ENCODE data around the gene ELK3. TPM values are rescaled to one million over a fixed set of nuclear protein-coding genes. Genes with fewer than 3 reads are reported as not detected.

The ELK3 gene
- total RNA-seq, 1 donor from 2014 or later: 29.1 TPM

DNA sequence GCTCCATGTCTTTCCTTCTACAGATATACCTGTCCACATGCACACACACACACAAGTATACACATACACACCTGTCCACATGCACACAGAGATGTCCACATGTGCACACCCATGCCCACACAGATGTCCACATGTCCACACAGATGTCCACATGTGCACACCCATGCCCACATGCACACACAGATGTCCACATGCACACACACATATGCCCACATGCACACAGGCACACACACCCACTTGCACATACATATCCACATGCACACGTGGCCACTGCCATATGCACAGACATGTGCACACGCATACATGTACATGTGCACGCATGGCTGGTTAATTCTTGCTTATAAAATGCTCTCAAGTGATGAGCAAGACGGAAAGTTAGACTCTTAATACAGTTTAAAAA is 32.2 kb downstream of the ELK3 start:
- ATAC-seq (no peak), DNase-seq (no peak)
- no peaks in the 10 kb centered on the region for H3K9me3 ChIP-seq
- no peak overlapping the region for H3K4me3 ChIP-seq
- TF ChIP-seq, protein P1, sequence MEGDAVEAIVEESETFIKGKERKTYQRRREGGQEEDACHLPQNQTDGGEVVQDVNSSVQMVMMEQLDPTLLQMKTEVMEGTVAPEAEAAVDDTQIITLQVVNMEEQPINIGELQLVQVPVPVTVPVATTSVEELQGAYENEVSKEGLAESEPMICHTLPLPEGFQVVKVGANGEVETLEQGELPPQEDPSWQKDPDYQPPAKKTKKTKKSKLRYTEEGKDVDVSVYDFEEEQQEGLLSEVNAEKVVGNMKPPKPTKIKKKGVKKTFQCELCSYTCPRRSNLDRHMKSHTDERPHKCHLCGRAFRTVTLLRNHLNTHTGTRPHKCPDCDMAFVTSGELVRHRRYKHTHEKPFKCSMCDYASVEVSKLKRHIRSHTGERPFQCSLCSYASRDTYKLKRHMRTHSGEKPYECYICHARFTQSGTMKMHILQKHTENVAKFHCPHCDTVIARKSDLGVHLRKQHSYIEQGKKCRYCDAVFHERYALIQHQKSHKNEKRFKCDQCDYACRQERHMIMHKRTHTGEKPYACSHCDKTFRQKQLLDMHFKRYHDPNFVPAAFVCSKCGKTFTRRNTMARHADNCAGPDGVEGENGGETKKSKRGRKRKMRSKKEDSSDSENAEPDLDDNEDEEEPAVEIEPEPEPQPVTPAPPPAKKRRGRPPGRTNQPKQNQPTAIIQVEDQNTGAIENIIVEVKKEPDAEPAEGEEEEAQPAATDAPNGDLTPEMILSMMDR (IDR thresholded peaks at IDR 0.05): no peak
- H3K36me3 ChIP-seq: peaks cover 28% of the 10 kb centered on the region
- no peak overlapping the region for H3K27ac ChIP-seq
- H3K27me3 ChIP-seq (ENCODE audit: low read depth): no peaks in the 10 kb centered on the region
- H3K4me1 ChIP-seq: peaks cover 32% of the 10 kb centered on the region
- intact Hi-C loops (cut with DNase I): no loop called here

DNA sequence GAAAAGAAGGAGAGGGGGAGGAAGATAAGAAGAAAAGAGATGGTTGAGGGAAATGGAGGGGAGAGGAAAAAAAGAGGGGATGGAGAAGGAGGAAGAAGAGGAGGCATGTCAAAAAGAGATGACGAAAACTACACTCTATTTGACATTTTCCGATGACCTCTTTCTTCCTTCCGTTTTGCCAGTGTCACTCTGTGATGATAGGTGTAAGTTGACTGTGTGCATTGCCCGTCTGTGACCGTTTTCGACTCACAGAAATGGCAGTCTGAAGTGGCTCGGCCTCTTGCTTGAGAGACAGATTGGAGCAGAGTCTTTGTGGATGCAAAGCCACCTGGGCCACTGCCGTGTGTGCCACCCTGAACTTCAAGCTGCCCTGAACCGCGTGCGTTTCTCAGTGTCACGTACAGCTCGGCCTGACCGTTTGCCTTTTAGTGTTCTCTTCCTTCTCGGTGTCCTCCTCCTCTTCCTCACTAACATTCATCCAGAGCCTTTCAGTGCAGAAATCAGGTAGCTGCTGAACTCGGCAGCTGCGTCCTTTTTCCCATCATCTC is 32.7 kb downstream of the ELK3 start:
- no peaks in the 10 kb centered on the region for H3K9me3 ChIP-seq
- ATAC-seq (no peak), DNase-seq (no peak)
- no peak overlapping the region for H3K27ac ChIP-seq
- H3K27me3 ChIP-seq (ENCODE audit: low read depth): no peaks in the 10 kb centered on the region
- peaks cover 28% of the 10 kb centered on the region for H3K36me3 ChIP-seq
- H3K4me3 ChIP-seq: no peak overlapping the region
- peaks cover 31% of the 10 kb centered on the region for H3K4me1 ChIP-seq
- intact Hi-C loops (cut with DNase I): no loop called here
- TF ChIP-seq, protein P1 (IDR thresholded peaks at IDR 0.05): no peak

DNA sequence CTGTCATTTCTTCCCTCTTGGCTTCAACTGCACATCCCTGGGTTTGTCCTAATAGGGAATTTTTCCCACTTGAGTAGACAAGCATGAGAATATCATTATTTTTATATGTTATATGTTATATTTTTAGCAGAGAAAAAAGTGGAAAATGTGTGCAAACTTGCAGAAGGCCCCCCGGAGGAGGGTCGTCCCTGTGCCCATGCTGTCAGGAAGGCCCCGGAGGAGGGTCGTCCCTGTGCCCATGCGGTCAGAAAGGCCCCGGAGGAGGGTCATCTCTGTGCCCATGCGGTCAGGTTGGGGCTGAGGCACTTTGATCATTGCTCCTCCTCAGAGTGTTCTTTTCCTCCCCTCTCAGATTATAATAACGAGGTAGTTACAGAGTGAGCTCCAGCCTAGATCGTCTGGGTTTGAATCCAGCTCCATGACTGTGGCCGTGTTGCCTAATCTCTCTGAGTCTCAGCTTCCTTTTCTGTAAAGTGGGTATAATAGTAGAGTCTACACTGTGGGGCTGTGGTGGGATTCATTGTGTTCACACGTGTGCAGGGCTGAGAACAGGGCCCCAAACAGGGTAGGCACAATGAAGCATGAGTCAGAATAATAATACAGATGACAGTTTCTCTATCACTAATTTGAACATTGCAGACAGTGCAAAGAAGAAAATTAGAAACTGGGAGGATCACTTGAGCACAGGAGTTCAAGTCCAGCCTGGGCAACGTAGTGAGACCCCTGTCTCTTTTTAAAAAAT is 33.4 kb downstream of the ELK3 start:
- no peaks in the 10 kb centered on the region for H3K9me3 ChIP-seq
- no peak for DNase-seq
- H3K36me3 ChIP-seq: peaks cover 28% of the 10 kb centered on the region
- TF ChIP-seq, protein P1 (IDR thresholded peaks at IDR 0.05): no peak
- ATAC-seq: no peak
- H3K4me1 ChIP-seq: peaks cover 31% of the 10 kb centered on the region
- H3K27me3 ChIP-seq (ENCODE audit: low read depth): no peaks in the 10 kb centered on the region
- H3K4me3 ChIP-seq: no peak overlapping the region
- intact Hi-C loops (cut with DNase I): no loop called here
- no peak overlapping the region for H3K27ac ChIP-seq

DNA sequence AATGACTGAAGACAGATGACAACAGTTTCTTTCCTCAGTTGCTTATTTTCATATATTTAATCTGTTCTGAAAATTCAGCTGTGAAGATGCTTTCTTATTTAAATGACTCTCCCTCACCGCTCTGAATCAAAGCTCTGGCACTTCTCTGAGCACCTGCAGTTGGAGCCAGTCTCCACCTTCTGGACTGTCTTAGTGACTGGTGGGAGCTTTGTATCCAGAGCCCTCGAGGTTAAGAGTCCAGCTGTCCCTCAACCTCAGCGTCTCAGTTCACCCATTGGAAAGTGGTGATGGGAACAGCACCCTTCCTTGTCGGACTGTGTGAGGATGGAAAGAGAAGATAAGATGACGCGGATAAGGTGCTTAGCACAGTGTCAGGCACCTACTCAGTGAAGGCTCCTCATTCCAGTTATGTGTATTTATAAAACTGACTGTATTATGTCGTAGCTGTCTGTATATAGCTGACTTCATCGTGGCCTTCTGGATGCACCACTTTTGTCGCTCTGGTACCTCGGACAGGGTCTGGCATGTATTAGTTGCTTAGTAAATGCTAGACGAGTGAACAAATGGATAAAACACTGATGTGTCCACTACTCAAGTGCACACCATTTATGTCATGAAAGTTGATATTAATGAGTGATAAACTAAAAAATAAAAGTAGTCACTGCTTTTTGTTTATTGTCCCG is 34.5 kb downstream of the ELK3 start:
- H3K4me1 ChIP-seq: peaks cover 25% of the 10 kb centered on the region
- H3K27ac ChIP-seq: no peak overlapping the region
- no peaks in the 10 kb centered on the region for H3K27me3 ChIP-seq (ENCODE audit: low read depth)
- TF ChIP-seq, protein P1 (IDR thresholded peaks at IDR 0.05): no peak
- H3K9me3 ChIP-seq: no peaks in the 10 kb centered on the region
- no peak for DNase-seq
- no peak overlapping the region for H3K4me3 ChIP-seq
- H3K36me3 ChIP-seq: peaks cover 28% of the 10 kb centered on the region
- ATAC-seq: no peak
- intact Hi-C loops (cut with DNase I): no loop called here

DNA sequence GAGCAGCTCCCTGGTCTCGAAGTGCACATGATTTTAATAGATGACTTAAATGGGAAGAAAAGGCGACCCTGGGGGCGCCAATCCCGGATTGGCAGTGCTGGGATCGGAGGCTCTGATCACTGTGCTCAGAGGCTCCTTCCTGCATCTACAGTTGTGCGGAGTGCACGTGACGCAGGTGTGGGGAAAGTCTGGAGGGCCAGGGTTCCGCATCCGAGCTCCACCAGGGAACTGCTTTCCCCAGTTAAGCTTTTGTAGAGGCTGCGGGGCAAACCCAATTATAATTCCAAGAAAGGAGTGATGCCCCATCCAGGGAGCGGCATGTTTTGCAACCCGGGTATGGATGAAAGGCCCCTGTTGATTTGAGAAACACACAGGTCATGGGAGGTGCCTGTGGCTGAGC is 36.5 kb downstream of the ELK3 start:
- no peak for DNase-seq
- H3K9me3 ChIP-seq: no peaks in the 10 kb centered on the region
- TF ChIP-seq, protein P1 (IDR thresholded peaks at IDR 0.05): no peak
- H3K4me1 ChIP-seq: peaks cover 26% of the 10 kb centered on the region
- no peaks in the 10 kb centered on the region for H3K27me3 ChIP-seq (ENCODE audit: low read depth)
- no peak overlapping the region for H3K27ac ChIP-seq
- peaks cover 19% of the 10 kb centered on the region for H3K36me3 ChIP-seq
- no peak for ATAC-seq
- intact Hi-C loops (cut with DNase I): no loop called here
- no peak overlapping the region for H3K4me3 ChIP-seq

Measured in lower lobe of right lung (tissue), 2 donors.